HCT116 (cell line): ENCODE results near the gene PATZ1. TPM values are rescaled to one million over a fixed set of nuclear protein-coding genes. Genes with fewer than 3 reads are reported as not detected.
A peak's percentile ranks its signal among the peaks of the same experiment; 100 is the strongest.

Experiments used
- ATAC-seq: fragments of 200-7000 bp; cut with Tn5 transposase; 2 replicates; pipeline ENCODE4 v1.9.1; 2020; ENCODE audit warnings: mild to moderate bottlenecking, moderate library complexity
- BruUV-seq: library from RNA; stranded (reverse); fragments of 400-500 nt; replicated peaks from 2 replicates; lab custom pipeline; 2021; lab: Mats Ljungman, UMichigan
- CTCF ChIA-PET: fragments of 300-600 bp; sonication (Branson Sonifier 250); formaldehyde crosslinking; loops from one replicate; lab custom pipeline; 2021; ENCODE audit warnings: antibody characterized with exemption; lab: Charles Lee
- POLR2A ChIA-PET: fragments of 300-600, 350-600 bp; sonication (Branson Sonifier 250); formaldehyde crosslinking; loops from one replicate; lab custom pipeline; 2021; ENCODE audit warnings: antibody characterized with exemption; lab: Charles Lee
- RAD21 ChIA-PET, 2 experiments: fragments of 300-600 bp; sonication (Branson Sonifier 250); formaldehyde crosslinking; loops; one replicate each; lab custom pipeline; 2023; ENCODE audit warnings: low total read pairs in 2 of 2; ENCODE audit not compliant: uncharacterized antibody in 2 of 2, unreplicated experiment in 2 of 2, low non-redundant PET in 1 of 2; lab: Charles Lee
- DNase-seq: peaks from one replicate; pipeline ENCODE4 v3.0.0-alpha.2; 2010; ENCODE audit warnings: low read depth, low spot score
- H2AFZ ChIP-seq: fragments of 200-600 bp; shearing (Covaris generic), sonication (generic); 2 replicates; pipeline ENCODE4 v1.6.1; 2017; ENCODE audit warnings: low read depth, mixed run types, mixed read lengths, antibody characterized with exemption, low read length; ENCODE audit not compliant: poor library complexity, severe bottlenecking
- H3K27ac ChIP-seq: 2 replicates; pipeline ENCODE4 v1.5.1; 2012; ENCODE audit warnings: low read depth, low read length
- H3K27me3 ChIP-seq: fragments of 200-600 bp; sonication (generic); 2 replicates; pipeline ENCODE4 v1.6.1; 2016; ENCODE audit warnings: mixed run types, low read length, mixed read lengths; ENCODE audit not compliant: insufficient read depth
- H3K36me3 ChIP-seq, 2 experiments: fragments of 200-500 bp in 1 of 2; fragments of 200-600 bp in 1 of 2; sonication (Bioruptor generic) in 1 of 2; sonication (generic) in 1 of 2; 2 replicates each; pipeline versions ENCODE4 v1.5.1 to v1.6.1; 2014 to 2016; ENCODE audit warnings: low read length in 2 of 2, inconsistent platforms in 1 of 2, mixed read lengths in 1 of 2, mixed run types in 1 of 2; ENCODE audit not compliant: insufficient read depth in 2 of 2, control insufficient read depth in 1 of 2
- H3K4me1 ChIP-seq, 2 experiments: fragments of 200-600 bp in 1 of 2; sonication (generic) in 1 of 2; 2 replicates each; pipeline versions ENCODE4 v1.5.1 to v1.6.1; 2012 to 2017; ENCODE audit warnings: low read length in 2 of 2, inconsistent platforms in 1 of 2, mild to moderate bottlenecking in 1 of 2, mixed read lengths in 1 of 2, mixed run types in 1 of 2, moderate library complexity in 1 of 2; ENCODE audit not compliant: insufficient read depth in 2 of 2, control insufficient read depth in 1 of 2
- H3K4me2 ChIP-seq: fragments of 200-600 bp; sonication (generic); 2 replicates; pipeline ENCODE4 v1.6.1; 2017; ENCODE audit warnings: mixed run types, low read length, mixed read lengths
- H3K4me3 ChIP-seq, 2 experiments: fragments of 200-600 bp in 1 of 2; sonication (generic) in 1 of 2; replicated peaks in 1 of 2; 2 replicates each; pipeline ENCODE4 v1.5.1; 2011 to 2016; ENCODE audit warnings: low read length in 2 of 2, control low read depth in 1 of 2, low read depth in 1 of 2, mild to moderate bottlenecking in 1 of 2, mixed read lengths in 1 of 2, mixed run types in 1 of 2
- H3K79me2 ChIP-seq: fragments of 200-600 bp; sonication (generic); 2 replicates; pipeline ENCODE4 v1.6.1; 2017; ENCODE audit warnings: mild to moderate bottlenecking, mixed run types, low read length, moderate library complexity, mixed read lengths; ENCODE audit not compliant: insufficient read depth
- H3K9ac ChIP-seq: fragments of 200-600 bp; sonication (generic); 2 replicates; pipeline ENCODE4 v1.6.1; 2016; ENCODE audit warnings: low read length, mixed read lengths
- H3K9me2 ChIP-seq: fragments of 200-600 bp; sonication (generic), shearing (Covaris generic); 2 replicates; pipeline ENCODE4 v1.6.1; 2017; ENCODE audit warnings: mixed run types, mild to moderate bottlenecking, moderate library complexity; ENCODE audit not compliant: insufficient read depth
- H3K9me3 ChIP-seq, 2 experiments: fragments of 200-500 bp in 1 of 2; fragments of 200-600 bp in 1 of 2; sonication (Bioruptor generic) in 1 of 2; sonication (generic) in 1 of 2; 2 replicates each; pipeline ENCODE4 v1.6.1; 2014 to 2017; ENCODE audit warnings: low read length in 2 of 2, mixed read lengths in 2 of 2, inconsistent platforms in 1 of 2, low read depth in 1 of 2, mild to moderate bottlenecking in 1 of 2, mixed run types in 1 of 2, moderate library complexity in 1 of 2; ENCODE audit not compliant: control insufficient read depth in 1 of 2, insufficient read depth in 1 of 2
- H4K20me1 ChIP-seq: fragments of 200-600 bp; sonication (generic), shearing (Covaris generic); 2 replicates; pipeline ENCODE4 v1.6.1; 2017; ENCODE audit warnings: mixed run types, mild to moderate bottlenecking, moderate library complexity; ENCODE audit not compliant: insufficient read depth
- EGR1 ChIP-seq: IDR thresholded peaks from 2 replicates; pipeline ENCODE4 v1.6.1; 2012; ENCODE audit warnings: low read depth
- EZH2 ChIP-seq: fragments of 200-600 bp; sonication (generic); IDR thresholded peaks from 2 replicates; pipeline ENCODE4 v1.6.1; 2017; ENCODE audit warnings: antibody characterized with exemption, mixed run types
- EZH2phosphoT487 ChIP-seq: fragments of 200-600 bp; IDR thresholded peaks from 2 replicates; pipeline ENCODE4 v1.6.1; 2018; ENCODE audit warnings: antibody characterized with exemption, borderline replicate concordance
- POLR2A ChIP-seq: IDR thresholded peaks from 2 replicates; pipeline ENCODE4 v1.7.0; 2011; ENCODE audit warnings: borderline replicate concordance; ENCODE audit not compliant: insufficient read depth, insufficient read length; ENCODE audit errors: extremely low read depth
- RAD21 ChIP-seq: IDR thresholded peaks from 2 replicates; pipeline ENCODE4 v1.6.1; 2012; ENCODE audit warnings: low read depth, mild to moderate bottlenecking
- REST ChIP-seq: IDR thresholded peaks from 2 replicates; pipeline ENCODE4 v1.6.1; 2012; ENCODE audit warnings: low read depth
- YY1 ChIP-seq: IDR thresholded peaks from 2 replicates; pipeline ENCODE4 v1.6.1; 2011; ENCODE audit warnings: low read length, low read depth, moderate library complexity, mild to moderate bottlenecking; ENCODE audit not compliant: insufficient replicate concordance; ENCODE audit errors: extremely low read depth
- ZNF274 ChIP-seq: fragments of 200-500 bp; sonication (Bioruptor generic); IDR thresholded peaks from 2 replicates; pipeline ENCODE4 v1.6.1; 2014; ENCODE audit warnings: mild to moderate bottlenecking, low read depth, low read length, inconsistent platforms
- intact Hi-C: fragments of 100-400 bp; cut with micrococcal nuclease; formaldehyde crosslinking; loops from 2 replicates; pipeline ENCODE4 v1.10.0; 2022
- total RNA-seq: library from RNA; stranded (reverse); gene quantifications from one replicate; pipeline ENCODE4 v1.2.1, GENCODE V29; 2021; ENCODE audit not compliant: unreplicated experiment

PATZ1 gene
- total RNA-seq, 1 experiment from 2014 or later: 30.6 TPM

- no peak overlapping the region for H3K9ac ChIP-seq
- no peak for ATAC-seq
- no peaks in the 10 kb centered on the region for H4K20me1 ChIP-seq
- no peak overlapping the region for H2AFZ ChIP-seq
- TF ChIP-seq REST (no peak), ZNF274 (no peak), EGR1 (no peak)
- TF ChIP-seq, all 23 proteins: peak for 0
- H3K9me3 ChIP-seq: no peaks in the 10 kb centered on the region
- H3K4me2 ChIP-seq: no peak overlapping the region
- H3K4me1 ChIP-seq: peaks cover 5 to 12% of the 10 kb centered on the region in 2 experiments; a peak in 3 of 4 replicates
- no peak overlapping the region for H3K27ac ChIP-seq
- H3K36me3 ChIP-seq: peaks cover 0 to 6% of the 10 kb centered on the region in 2 experiments; a peak in 1 of 4 replicates
- ChIA-PET RAD21 (no interaction called here), POLR2A (no interaction called here), CTCF (interaction anchor here (1.5 kb wide), 1 partner anchor 9 kb away, joined by 7 read pairs; no protein-coding TSS in a partner anchor)
- DNase-seq: no peak
- no peaks in the 10 kb centered on the region for H3K27me3 ChIP-seq
- intact Hi-C loops: no loop called here
- no TSS peak for BruUV-seq
- no peak overlapping the region for H3K4me3 ChIP-seq
- H3K9me2 ChIP-seq: no peaks in the 10 kb centered on the region
- H3K79me2 ChIP-seq: no peaks in the 10 kb centered on the region
These were observed 64.4 kb downstream of the PATZ1 start for GRCh38 chr22:31281733-31282132.

DNA sequence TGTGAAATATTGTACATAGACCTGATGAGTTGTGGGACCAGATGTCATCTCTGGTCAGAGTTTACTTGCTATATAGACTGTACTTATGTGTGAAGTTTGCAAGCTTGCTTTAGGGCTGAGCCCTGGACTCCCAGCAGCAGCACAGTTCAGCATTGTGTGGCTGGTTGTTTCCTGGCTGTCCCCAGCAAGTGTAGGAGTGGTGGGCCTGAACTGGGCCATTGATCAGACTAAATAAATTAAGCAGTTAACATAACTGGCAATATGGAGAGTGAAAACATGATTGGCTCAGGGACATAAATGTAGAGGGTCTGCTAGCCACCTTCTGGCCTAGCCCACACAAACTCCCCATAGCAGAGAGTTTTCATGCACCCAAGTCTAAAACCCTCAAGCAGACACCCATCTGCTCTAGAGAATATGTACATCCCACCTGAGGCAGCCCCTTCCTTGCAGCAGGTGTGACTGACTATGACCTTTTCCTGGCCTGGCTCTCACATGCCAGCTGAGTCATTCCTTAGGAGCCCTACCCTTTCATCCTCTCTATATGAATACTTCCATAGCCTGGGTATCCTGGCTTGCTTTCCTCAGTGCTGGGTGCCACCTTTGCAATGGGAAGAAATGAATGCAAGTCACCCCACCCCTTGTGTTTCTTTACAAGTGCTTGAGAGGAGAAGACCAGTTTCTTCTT is 66.2 kb downstream of the PATZ1 start:
- H3K27ac ChIP-seq: no peak overlapping the region
- intact Hi-C loops: no loop called here
- H3K27me3 ChIP-seq: no peaks in the 10 kb centered on the region
- H3K36me3 ChIP-seq: peaks cover 5 to 6% of the 10 kb centered on the region in 2 experiments; a peak in 3 of 4 replicates
- no peaks in the 10 kb centered on the region for H3K79me2 ChIP-seq
- H3K4me1 ChIP-seq: peaks cover 5 to 12% of the 10 kb centered on the region in 2 experiments; a peak in 3 of 4 replicates
- DNase-seq (no peak), ATAC-seq (0 out of 2 replicates have a peak, but pooled peaks have one; percentile 46)
- no TSS peak for BruUV-seq
- H3K4me3 ChIP-seq: no peak overlapping the region
- ChIA-PET RAD21 (no interaction called here), CTCF (no interaction called here), POLR2A (interaction anchor here (0.6 kb wide), 1 partner anchor 9 kb away, joined by 7 read pairs; no protein-coding TSS in a partner anchor)
- peak overlapping the region; percentile 48 for H3K4me2 ChIP-seq
- H3K9ac ChIP-seq: no peak overlapping the region
- H3K9me2 ChIP-seq: no peaks in the 10 kb centered on the region
- H2AFZ ChIP-seq: no peak overlapping the region
- no peaks in the 10 kb centered on the region for H3K9me3 ChIP-seq
- no peaks in the 10 kb centered on the region for H4K20me1 ChIP-seq
- TF ChIP-seq EZH2 (no peak), EZH2phosphoT487 (no peak), POLR2A (no peak), REST (no peak), RAD21 (no peak), YY1 (no peak)
